ENCODE results near the gene GET4. TPM values are rescaled to one million over a fixed set of nuclear protein-coding genes. Genes with fewer than 3 reads are reported as not detected.

The GET4 gene
- total RNA-seq, 1 donor from 2014 or later, result 17.2 TPM

DNA sequence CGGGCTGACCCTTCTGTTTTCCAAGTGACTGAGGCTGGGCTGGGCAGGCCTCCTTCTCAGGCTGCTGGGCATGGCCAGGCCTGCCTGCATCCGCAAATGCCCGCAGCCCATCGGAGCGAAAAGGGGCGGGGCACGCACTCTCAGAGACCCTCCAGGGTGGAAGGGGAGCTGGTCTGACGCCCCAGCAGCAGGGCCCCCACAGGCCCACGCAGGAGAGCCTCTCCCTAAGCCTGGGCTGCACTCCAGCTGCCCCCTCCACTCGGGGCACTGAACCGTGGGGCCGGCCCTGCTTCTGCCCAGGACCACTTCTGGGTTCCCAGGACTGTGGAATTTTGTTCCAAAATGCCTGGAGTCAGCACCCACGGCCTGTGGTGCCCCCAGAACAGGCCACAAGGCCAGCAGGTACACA, 68.8 kb downstream of the GET4 start:
- H3K27me3 Mint-ChIP-seq (ENCODE audit: insufficient read depth, low read depth), result peaks cover 21% of the 10 kb centered on the region
- DNase-seq (ENCODE audit: low spot score), result no peak
- no peaks in the 10 kb centered on the region for H3K36me3 Mint-ChIP-seq
- H3K4me3 Mint-ChIP-seq, result no peak overlapping the region
- no peaks in the 10 kb centered on the region for H4K20me1 ChIP-seq (ENCODE audit: low read depth)
- TF ChIP-seq EZH2 (IDR thresholded peaks at IDR 0.05), result no peak
- TF ChIP-seq, protein P1, sequence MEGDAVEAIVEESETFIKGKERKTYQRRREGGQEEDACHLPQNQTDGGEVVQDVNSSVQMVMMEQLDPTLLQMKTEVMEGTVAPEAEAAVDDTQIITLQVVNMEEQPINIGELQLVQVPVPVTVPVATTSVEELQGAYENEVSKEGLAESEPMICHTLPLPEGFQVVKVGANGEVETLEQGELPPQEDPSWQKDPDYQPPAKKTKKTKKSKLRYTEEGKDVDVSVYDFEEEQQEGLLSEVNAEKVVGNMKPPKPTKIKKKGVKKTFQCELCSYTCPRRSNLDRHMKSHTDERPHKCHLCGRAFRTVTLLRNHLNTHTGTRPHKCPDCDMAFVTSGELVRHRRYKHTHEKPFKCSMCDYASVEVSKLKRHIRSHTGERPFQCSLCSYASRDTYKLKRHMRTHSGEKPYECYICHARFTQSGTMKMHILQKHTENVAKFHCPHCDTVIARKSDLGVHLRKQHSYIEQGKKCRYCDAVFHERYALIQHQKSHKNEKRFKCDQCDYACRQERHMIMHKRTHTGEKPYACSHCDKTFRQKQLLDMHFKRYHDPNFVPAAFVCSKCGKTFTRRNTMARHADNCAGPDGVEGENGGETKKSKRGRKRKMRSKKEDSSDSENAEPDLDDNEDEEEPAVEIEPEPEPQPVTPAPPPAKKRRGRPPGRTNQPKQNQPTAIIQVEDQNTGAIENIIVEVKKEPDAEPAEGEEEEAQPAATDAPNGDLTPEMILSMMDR (IDR thresholded peaks at IDR 0.05), result no peak
- TF ChIP-seq EZH2phosphoT487 (IDR thresholded peaks at IDR 0.05), result no peak
- no peaks in the 10 kb centered on the region for H3K36me3 ChIP-seq
- no peaks in the 10 kb centered on the region for H3K9me3 ChIP-seq (ENCODE audit: low read depth)
- no peaks in the 10 kb centered on the region for H3K4me1 ChIP-seq
- no peak overlapping the region for H3K27ac ChIP-seq
- no peaks in the 10 kb centered on the region for H3F3A ChIP-seq (ENCODE audit: low read depth)
- H3K4me3 ChIP-seq, result no peak overlapping the region
- H2AFZ ChIP-seq (replicated peaks), result no peak overlapping the region
- H3K27ac Mint-ChIP-seq, result no peak overlapping the region
- H3K27me3 ChIP-seq, result peaks cover 26% of the 10 kb centered on the region
- H3K9me3 Mint-ChIP-seq, result peaks cover 8% of the 10 kb centered on the region
- no peaks in the 10 kb centered on the region for H3K79me2 ChIP-seq (ENCODE audit: low read depth)
- no peaks in the 10 kb centered on the region for H3K4me1 Mint-ChIP-seq
- no peak overlapping the region for H3K4me2 ChIP-seq
- no peak overlapping the region for H3K9ac ChIP-seq

DNA sequence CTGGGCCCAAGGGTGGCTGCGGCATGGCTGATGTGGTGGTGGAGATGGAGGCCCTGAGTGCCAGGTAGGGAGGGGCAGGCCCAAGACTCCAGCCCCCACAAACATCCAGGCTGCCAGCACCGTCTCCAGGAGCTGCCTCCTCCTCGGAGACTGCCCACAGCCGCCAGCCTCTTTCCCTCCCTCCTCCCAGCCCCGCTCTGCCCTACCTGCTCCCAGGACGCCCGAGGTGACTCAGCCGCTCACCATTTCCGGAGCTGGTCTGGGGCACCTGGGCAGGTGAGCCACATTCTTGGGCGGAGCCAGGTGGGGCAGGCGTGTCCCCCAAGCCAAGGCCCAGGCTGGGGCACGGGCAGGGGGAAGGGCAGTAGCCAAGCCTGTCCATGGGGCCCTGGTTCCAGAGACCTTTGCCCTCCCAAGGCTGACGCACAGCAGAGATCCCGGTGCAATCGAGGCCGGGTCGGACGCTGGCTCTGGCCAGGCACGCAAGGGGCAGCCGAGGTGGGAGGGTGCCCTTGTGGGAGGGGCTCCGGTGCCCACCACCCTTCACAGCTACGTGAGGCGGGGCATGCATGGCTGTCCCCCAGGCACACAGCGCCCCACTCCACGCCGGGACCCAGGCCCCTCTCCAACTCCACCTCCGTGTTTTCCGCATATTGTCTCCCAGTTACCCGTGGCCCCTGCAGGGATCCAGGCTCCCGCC, 69.4 kb downstream of the GET4 start:
- no peaks in the 10 kb centered on the region for H3K4me1 ChIP-seq
- TF ChIP-seq EZH2phosphoT487 (IDR thresholded peaks at IDR 0.05), result no peak
- TF ChIP-seq, protein P1 (IDR thresholded peaks at IDR 0.05), result no peak
- TF ChIP-seq EZH2 (IDR thresholded peaks at IDR 0.05), result no peak
- no peak overlapping the region for H3K9ac ChIP-seq
- DNase-seq (ENCODE audit: low spot score), result no peak
- H3K36me3 ChIP-seq, result no peaks in the 10 kb centered on the region
- H2AFZ ChIP-seq (replicated peaks), result no peak overlapping the region
- H3K79me2 ChIP-seq (ENCODE audit: low read depth), result no peaks in the 10 kb centered on the region
- Mint-ChIP-seq H3K36me3 (no peaks in the 10 kb centered on the region), H3K27me3 (ENCODE audit: insufficient read depth, low read depth) (peaks cover 18% of the 10 kb centered on the region), H3K27ac (no peak overlapping the region), H3K4me1 (no peaks in the 10 kb centered on the region), H3K9me3 (peaks cover 3% of the 10 kb centered on the region), H3K4me3 (no peak overlapping the region)
- no peaks in the 10 kb centered on the region for H3F3A ChIP-seq (ENCODE audit: low read depth)
- H3K4me2 ChIP-seq, result no peak overlapping the region
- no peak overlapping the region for H3K4me3 ChIP-seq
- peaks cover 21% of the 10 kb centered on the region for H3K27me3 ChIP-seq
- H3K9me3 ChIP-seq (ENCODE audit: low read depth), result no peaks in the 10 kb centered on the region
- H3K27ac ChIP-seq, result no peak overlapping the region
- H4K20me1 ChIP-seq (ENCODE audit: low read depth), result no peaks in the 10 kb centered on the region

Other genes starting within 250 kb of the GET4 start
- 23.5 and 45.2 TPM in 2 replicates for gene DNAAF5, start 149.9 kb upstream of the GET4 start, total RNA-seq (ENCODE audit: low replicate concordance)
- gene PRKAR1B, start 149.3 kb upstream of the GET4 start, total RNA-seq (ENCODE audit: low replicate concordance), result 11.8 and 15.6 TPM in 2 replicates
- gene SUN1, start 44.1 kb upstream of the GET4 start, total RNA-seq (ENCODE audit: low replicate concordance), result 104 and 131 TPM in 2 replicates
- 0.30 and 2.0 TPM in 2 replicates for gene ADAP1, start 78.1 kb downstream of the GET4 start, total RNA-seq (ENCODE audit: low replicate concordance)
- gene COX19, start 99.0 kb downstream of the GET4 start, total RNA-seq (ENCODE audit: low replicate concordance), result 15.1 and 17.9 TPM in 2 replicates
- 0.06 TPM in 1 of 2 replicates, not detected in the other for gene CYP2W1, start 106.6 kb downstream of the GET4 start, total RNA-seq (ENCODE audit: low replicate concordance)
- gene GPR146, start 168.0 kb downstream of the GET4 start, total RNA-seq (ENCODE audit: low replicate concordance), result 0.79 and 3.5 TPM in 2 replicates
- 1.2 and 1.3 TPM in 2 replicates for gene GPER1, start 211.6 kb downstream of the GET4 start, total RNA-seq (ENCODE audit: low replicate concordance)